IPS DF 4.7 (cell line): ENCODE data around the gene ADAMTS16.
A peak's percentile ranks its signal among the peaks of the same experiment; 100 is the strongest.

Experiments
- DNase-seq: peaks from one replicate; pipeline ENCODE4 v3.0.0-alpha.2; 2013; ENCODE audit warnings: low spot score; ENCODE audit errors: extremely low read depth

ADAMTS16 gene

GRCh38 chr5:5287419-5287818 is 147.3 kb downstream of the ADAMTS16 start:
- no peak for DNase-seq

- no peak for DNase-seq
Measured at GRCh38 chr5:5288201-5288600, 148.1 kb downstream of the ADAMTS16 start.

- DNase-seq, result no peak
Measured at GRCh38 chr5:5289537-5289936, 149.4 kb downstream of the ADAMTS16 start.

- DNase-seq, result no peak
Measured at GRCh38 chr5:5290674-5291334, 150.7 kb downstream of the ADAMTS16 start.

- DNase-seq, result no peak
Measured at GRCh38 chr5:5291357-5291756, 151.2 kb downstream of the ADAMTS16 start.

GRCh38 chr5:5293029-5293428 is 152.9 kb downstream of the ADAMTS16 start:
- DNase-seq, result peak; percentile 30

- DNase-seq, result no peak
Measured at GRCh38 chr5:5294429-5294828, 154.3 kb downstream of the ADAMTS16 start.

GRCh38 chr5:5295351-5295750 is 155.2 kb downstream of the ADAMTS16 start:
- no peak for DNase-seq

GRCh38 chr5:5296051-5296450 is 155.9 kb downstream of the ADAMTS16 start:
- no peak for DNase-seq

- DNase-seq, result no peak
Measured at GRCh38 chr5:5297432-5298067, 157.4 kb downstream of the ADAMTS16 start.

GRCh38 chr5:5298068-5298633 is 158.0 kb downstream of the ADAMTS16 start:
- no peak for DNase-seq

- DNase-seq, result no peak
Measured at GRCh38 chr5:5298841-5299541, 158.9 kb downstream of the ADAMTS16 start.

GRCh38 chr5:5301176-5301575 is 161.0 kb downstream of the ADAMTS16 start:
- DNase-seq, result no peak

GRCh38 chr5:5302201-5302600 is 162.1 kb downstream of the ADAMTS16 start:
- no peak for DNase-seq

GRCh38 chr5:5303242-5303641 is 163.1 kb downstream of the ADAMTS16 start:
- DNase-seq, result no peak

- DNase-seq, result no peak
Measured at GRCh38 chr5:5304361-5305020, 164.4 kb downstream of the ADAMTS16 start.

- DNase-seq, result no peak
Measured at GRCh38 chr5:5306696-5307095, 166.6 kb downstream of the ADAMTS16 start.

GRCh38 chr5:5308319-5308718 is 168.2 kb downstream of the ADAMTS16 start:
- no peak for DNase-seq

- no peak for DNase-seq
Measured at GRCh38 chr5:5309645-5310044, 169.5 kb downstream of the ADAMTS16 start.

GRCh38 chr5:5313101-5313635 is 173.0 kb downstream of the ADAMTS16 start:
- no peak for DNase-seq

GRCh38 chr5:5314166-5314565 is 174.0 kb downstream of the ADAMTS16 start:
- no peak for DNase-seq
